A549 (cell line): ENCODE data around the gene RNF175. TPM values are rescaled to one million over a fixed set of nuclear protein-coding genes. Genes with fewer than 3 reads are reported as not detected.

Source experiments
- ATAC-seq, 2 experiments: fragments of 200-7000 bp in 1 of 2; fragments of >200 bp in 1 of 2; cut with Nextera tagmentation in 1 of 2; cut with Tn5 transposase in 1 of 2; 3 replicates each; pipeline versions ENCODE4 v1.8.0 to v1.9.1; 2018 to 2020; ENCODE audit warnings: mild to moderate bottlenecking in 1 of 2, moderate library complexity in 1 of 2
- CTCF ChIA-PET: fragments of 300-600 bp; sonication (Branson Sonifier 250); formaldehyde crosslinking; extraction: SDS; loops from one replicate; lab custom pipeline; 2021; ENCODE audit warnings: antibody characterized with exemption, inconsistent platforms; lab: Yijun Ruan, JAX
- POLR2A ChIA-PET: fragments of 350-600 bp; formaldehyde crosslinking; extraction: SDS; loops from one replicate; lab custom pipeline; 2021; ENCODE audit warnings: antibody characterized with exemption, inconsistent platforms; lab: Yijun Ruan, JAX
- DNase-seq, 2 experiments: peaks; one replicate each; pipeline versions ENCODE4 v3.0.0 to v3.0.0-alpha.2; 2011 to 2016; ENCODE audit warnings: low read depth in 1 of 2, low spot score in 1 of 2
- FAIRE-seq: peaks from 2 replicates; lab custom pipeline; 2011; peaks lifted over from hg19 to GRCh38; lab: Jason Lieb, UNC
- H3K27ac ChIP-seq, 2 experiments: fragments of >200 bp; sonication (Bioruptor Twin); formaldehyde crosslinking; 3 replicates each; pipeline ENCODE4 v1.5.1; 2016 to 2017
- H3K4me1 ChIP-seq: fragments of >200 bp; sonication (Bioruptor Twin); formaldehyde crosslinking; 3 replicates; pipeline ENCODE4 v1.6.1; 2016
- H3K4me2 ChIP-seq: fragments of >200 bp; sonication (Bioruptor Twin); formaldehyde crosslinking; 3 replicates; pipeline ENCODE4 v1.6.1; 2016
- H3K4me3 ChIP-seq: fragments of >200 bp; sonication (Bioruptor Twin); formaldehyde crosslinking; 3 replicates; pipeline ENCODE4 v1.5.1; 2016
- H3K9me3 ChIP-seq: fragments of >200 bp; sonication (Bioruptor Twin); formaldehyde crosslinking; 3 replicates; pipeline ENCODE4 v1.6.1; 2016
- CBX8 ChIP-seq: fragments of 200-600 bp; sonication (generic); IDR thresholded peaks from 2 replicates; pipeline ENCODE4 v1.6.1; 2016
- CHD4 ChIP-seq: fragments of 200-600 bp; sonication (generic); IDR thresholded peaks from 2 replicates; pipeline ENCODE4 v1.6.1; 2016; ENCODE audit warnings: antibody characterized with exemption, mild to moderate bottlenecking, borderline replicate concordance
- CTCF ChIP-seq: fragments of >200 bp; sonication (Bioruptor Twin); formaldehyde crosslinking; IDR thresholded peaks from 3 replicates; pipeline ENCODE4 v1.5.1; 2016
- ELK1 ChIP-seq: fragments of 150-350 bp; IDR thresholded peaks from 2 replicates; pipeline ENCODE4 v1.6.1; 2014; ENCODE audit warnings: low read depth, mild to moderate bottlenecking, low read length
- HES2 ChIP-seq: fragments of >200 bp; sonication (Bioruptor Twin); formaldehyde crosslinking; IDR thresholded peaks from 2 replicates; pipeline ENCODE4 v1.6.1; 2016
- HMGXB4 ChIP-seq: fragments of 250-450 bp; sonication (Bioruptor Pico); IDR thresholded peaks from 2 replicates; pipeline ENCODE4 v1.5.0; 2021; ENCODE audit warnings: mild to moderate bottlenecking, moderate library complexity, borderline replicate concordance
- HOXB13 ChIP-seq: fragments of 250-450 bp; sonication (Bioruptor Pico); IDR thresholded peaks from 2 replicates; pipeline ENCODE4 v1.5.0; 2020; ENCODE audit warnings: low read depth, mild to moderate bottlenecking, moderate library complexity
- MAX ChIP-seq: IDR thresholded peaks from 2 replicates; pipeline ENCODE4 v1.6.1; 2012
- MAZ ChIP-seq: fragments of 150-350 bp; IDR thresholded peaks from 2 replicates; pipeline ENCODE4 v1.6.1; 2014; ENCODE audit warnings: antibody characterized with exemption, low read depth, low read length, borderline replicate concordance
- NPAS2 ChIP-seq: fragments of 250-450 bp; sonication (Bioruptor Pico); IDR thresholded peaks from 2 replicates; pipeline ENCODE4 v1.8.0; 2022; ENCODE audit warnings: mild to moderate bottlenecking, moderate library complexity, borderline replicate concordance
- POLR2A ChIP-seq: IDR thresholded peaks from 2 replicates; pipeline ENCODE4 v1.6.1; 2012; ENCODE audit warnings: mild to moderate bottlenecking, low read length
- REST ChIP-seq: fragments of 200-600 bp; sonication (generic); IDR thresholded peaks from 2 replicates; pipeline ENCODE4 v1.6.1; 2016; ENCODE audit warnings: antibody characterized with exemption, mild to moderate bottlenecking, moderate library complexity
- RFX5 ChIP-seq: fragments of 450-650 bp; IDR thresholded peaks from 2 replicates; pipeline ENCODE4 v1.7.1; 2014; ENCODE audit warnings: antibody characterized with exemption, mild to moderate bottlenecking, moderate library complexity
- USF2 ChIP-seq: fragments of 450-650 bp; IDR thresholded peaks from 2 replicates; pipeline ENCODE4 v1.6.1; 2014; ENCODE audit warnings: antibody characterized with exemption
- ZNF302 ChIP-seq: fragments of 250-450 bp; sonication (Bioruptor Pico); IDR thresholded peaks from 2 replicates; pipeline ENCODE4 v1.9.0; 2021; ENCODE audit warnings: inconsistent platforms, mild to moderate bottlenecking, moderate library complexity
- ZSCAN20 ChIP-seq: fragments of 250-450 bp; sonication (Bioruptor Pico); IDR thresholded peaks from 2 replicates; pipeline ENCODE4 v1.8.0; 2022; ENCODE audit warnings: mild to moderate bottlenecking, moderate library complexity
- WGBS: methylation state at CpG from one replicate; pipeline ENCODE4 v1.1.6; 2017; ENCODE audit errors: missing lambda C conversion rate; 5-methylcytosine and 5-hydroxymethylcytosine counted together
- polyA plus RNA-seq, 4 experiments: library from polyadenylated mRNA; depleted of rRNA in 3 of 4; stranded (reverse); fragments of >200 nt; fragmentation: RNase III in 1 of 4; extraction: RNeasy Plus Mini Kit Qiagen cat#74134 plus additional on column Dnase treatment in 1 of 4; gene quantifications; 2 replicates in 3 of 4; 3 replicates in 1 of 4; pipeline ENCODE4 v1.2.3, GENCODE V29; 2011 to 2017

Gene RNF175
- polyA plus RNA-seq, 2 of the 4 experiments (the other 2 are of a cell fraction), result not detected

- 49% methylated on average over 9 of the region's 9 CpGs for WGBS
- CTCF ChIA-PET, result no interaction called here
- FAIRE-seq, result no peak
- DNase-seq, result no peak
- peak overlapping the region; percentile 53 for H3K4me3 ChIP-seq
- H3K9me3 ChIP-seq, result no peaks in the 10 kb centered on the region
- 0 out of 3 replicates have a peak, but pooled peaks cover 5% of the 10 kb centered on the region for H3K4me1 ChIP-seq
- ATAC-seq, result peak in 1 of 2 experiments; percentile 30; a peak in 2 of 6 replicates
- POLR2A ChIA-PET, result no interaction called here
- H3K4me2 ChIP-seq, result peak overlapping the region; percentile 97
- H3K27ac ChIP-seq, result no peak overlapping the region
- TF ChIP-seq ZNF302 (CRISPR knock-in tag) (no peak), CBX8 (0 out of 2 replicates have a peak, but pooled peaks have one; percentile 38), CTCF (no peak), HOXB13 (CRISPR knock-in tag) (no peak), ZSCAN20 (no peak), HES2 (no peak), POLR2A (no peak)
Measured at GRCh38 chr4:153684971-153685371, 74.9 kb downstream of the RNF175 start.

- Histone ChIP-seq H3K9me3 (no peaks in the 10 kb centered on the region), H3K4me1 (0 out of 3 replicates have a peak, but pooled peaks cover 5% of the 10 kb centered on the region), H3K27ac (peak within 1 kb of the TSS in 1 of 2 experiments; percentile 65; a peak in 3 of 6 replicates), H3K4me3 (peak within 1 kb of the TSS; percentile 53), H3K4me2 (peak within 1 kb of the TSS; percentile 97)
- DNase-seq (peak in 1 of 2 experiments; percentile 17), FAIRE-seq (no peak), ATAC-seq (peak; percentile 86 to 87)
- POLR2A ChIA-PET, result no interaction called here
- WGBS, result 0% methylated on average over 4 of the region's 75 CpGs
- TF ChIP-seq REST, result no peak
- CTCF ChIA-PET, result no interaction called here
Measured at GRCh38 chr4:153684182-153684970, 75.4 kb downstream of the RNF175 start, which contains the start of gene TLR2. TSS of gene TLR2 (plus strand) at chr4:153684280. CDS start at chr4:153702908, 18,628 bp downstream.

- H3K4me1 ChIP-seq, result 0 out of 3 replicates have a peak, but pooled peaks cover 5% of the 10 kb centered on the region
- no peaks in the 10 kb centered on the region for H3K9me3 ChIP-seq
- TF ChIP-seq MAX (peak; percentile 23; the same call in 1 of the 2 replicates), CHD4 (no peak)
- 27% methylated on average over 24 of the region's 27 CpGs for WGBS
- DNase-seq (no peak), ATAC-seq (peak; percentile 83), FAIRE-seq (no peak)
- H3K4me3 ChIP-seq, result peak overlapping the region; percentile 53
- peak overlapping the region; percentile 97 for H3K4me2 ChIP-seq
- POLR2A ChIA-PET, result no interaction called here
- H3K27ac ChIP-seq, result peak overlapping the region in 1 of 2 experiments; percentile 65; a peak in 3 of 6 replicates
- CTCF ChIA-PET, result no interaction called here
Measured at GRCh38 chr4:153683763-153684181, 76.1 kb downstream of the RNF175 start.

- Histone ChIP-seq H3K4me3 (no peak overlapping the region), H3K4me1 (peaks cover 6% of the 10 kb centered on the region; the same call in 2 of the 3 replicates), H3K4me2 (no peak overlapping the region), H3K27ac (no peak overlapping the region), H3K9me3 (no peaks in the 10 kb centered on the region)
- ChIA-PET POLR2A (no interaction called here), CTCF (interaction anchor here (0.5 kb wide), 1 partner anchor 925 kb away, joined by 3 read pairs; no protein-coding TSS in a partner anchor)
- TF ChIP-seq NPAS2 (CRISPR knock-in tag) (no peak), RFX5 (no peak), MAZ (no peak), HMGXB4 (no peak), USF2 (no peak), ELK1 (no peak)
- 48% methylated on average over 6 of the region's 6 CpGs for WGBS
- FAIRE-seq (no peak), DNase-seq (no peak), ATAC-seq (no peak)
Measured at GRCh38 chr4:153679486-153679885, 80.3 kb downstream of the RNF175 start.
